GM19025 (cell line): ENCODE results near the gene KRTAP10-5.
"Not testable (repeated sequence)": the region's sequence is repeated elsewhere in the genome, so short reads cannot be mapped to it uniquely, and the experiment has no call there.

Source experiments
- ATAC-seq: cut with Tn5 transposase; IDR thresholded peaks from one replicate; pipeline ENCODE4 v1.9.1; 2021; ENCODE audit warnings: mild to moderate bottlenecking, low read depth, moderate library complexity; ENCODE audit not compliant: unreplicated experiment

The KRTAP10-5 gene

GRCh38 chr21:44592446-44593311, 12.3 kb upstream of the KRTAP10-5 start, which contains the start of gene KRTAP10-6:
KRTAP10-6 (minus strand) TSS chr21:44592505; CDS start chr21:44592484, 21 bp downstream.
- no peak for ATAC-seq

DNA sequence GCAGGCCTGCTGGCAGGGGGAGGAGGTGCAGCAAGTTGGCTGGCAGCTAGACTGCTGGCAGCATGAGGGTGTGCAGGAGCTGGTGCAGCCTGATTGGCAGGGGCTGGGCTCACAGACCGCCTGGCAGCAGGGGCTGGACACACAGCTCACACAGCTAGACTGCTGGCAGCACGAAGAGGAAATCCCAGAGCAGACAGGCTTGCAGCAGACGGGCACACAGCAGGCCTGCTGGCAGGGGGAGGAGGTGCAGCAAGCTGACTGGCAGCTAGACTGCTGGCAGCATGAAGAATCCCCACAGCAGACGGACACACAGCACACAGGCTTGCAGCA, 11.4 kb upstream of the KRTAP10-5 start:
- not testable (repeated sequence) for ATAC-seq

DNA sequence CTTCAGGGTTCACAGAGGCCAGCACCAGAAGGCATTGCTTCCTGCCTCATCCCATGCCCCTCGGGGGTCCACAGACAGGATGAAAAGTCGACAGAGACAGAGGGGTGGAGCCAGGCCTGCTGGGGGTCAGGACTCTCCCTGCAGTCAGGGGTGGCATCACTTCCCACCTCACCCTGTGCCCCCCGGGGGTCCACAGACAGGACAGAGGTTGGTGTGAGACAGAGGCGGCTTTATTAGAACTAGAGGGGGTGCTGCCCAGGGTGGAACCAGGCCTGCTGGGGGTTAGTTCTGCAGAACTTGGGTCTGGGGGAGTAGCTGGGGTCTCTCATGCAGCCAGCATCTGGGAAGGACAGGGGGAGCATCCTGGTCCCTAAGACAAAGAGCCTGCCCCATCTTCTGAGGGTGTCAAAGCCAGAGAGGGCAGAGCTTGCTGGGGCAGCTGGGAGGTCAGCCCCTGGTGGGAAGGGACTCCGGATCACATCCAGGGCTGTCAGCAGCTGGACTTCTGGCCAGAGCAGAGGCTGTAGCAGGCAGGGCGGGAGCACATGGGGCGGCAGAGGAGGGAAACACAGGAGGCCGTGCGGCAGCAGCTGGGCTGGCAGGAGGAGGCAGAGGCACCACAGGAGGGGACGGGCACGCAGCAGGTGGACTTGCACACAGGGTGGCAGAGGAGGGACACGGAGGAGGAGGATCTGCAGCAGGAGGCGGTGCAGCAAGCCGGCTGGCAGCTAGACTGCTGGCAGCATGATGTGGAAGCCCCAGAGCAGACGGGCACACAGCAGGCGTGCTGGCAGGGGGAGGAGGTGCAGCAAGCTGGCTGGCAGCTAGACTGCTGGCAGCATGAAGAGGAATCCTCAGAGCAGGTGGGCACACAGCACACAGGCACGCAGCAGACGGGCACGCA, 10.7 kb upstream of the KRTAP10-5 start:
- ATAC-seq: not testable (repeated sequence)

GRCh38 chr21:44590311-44590721, 9.9 kb upstream of the KRTAP10-5 start:
- ATAC-seq: no peak

DNA sequence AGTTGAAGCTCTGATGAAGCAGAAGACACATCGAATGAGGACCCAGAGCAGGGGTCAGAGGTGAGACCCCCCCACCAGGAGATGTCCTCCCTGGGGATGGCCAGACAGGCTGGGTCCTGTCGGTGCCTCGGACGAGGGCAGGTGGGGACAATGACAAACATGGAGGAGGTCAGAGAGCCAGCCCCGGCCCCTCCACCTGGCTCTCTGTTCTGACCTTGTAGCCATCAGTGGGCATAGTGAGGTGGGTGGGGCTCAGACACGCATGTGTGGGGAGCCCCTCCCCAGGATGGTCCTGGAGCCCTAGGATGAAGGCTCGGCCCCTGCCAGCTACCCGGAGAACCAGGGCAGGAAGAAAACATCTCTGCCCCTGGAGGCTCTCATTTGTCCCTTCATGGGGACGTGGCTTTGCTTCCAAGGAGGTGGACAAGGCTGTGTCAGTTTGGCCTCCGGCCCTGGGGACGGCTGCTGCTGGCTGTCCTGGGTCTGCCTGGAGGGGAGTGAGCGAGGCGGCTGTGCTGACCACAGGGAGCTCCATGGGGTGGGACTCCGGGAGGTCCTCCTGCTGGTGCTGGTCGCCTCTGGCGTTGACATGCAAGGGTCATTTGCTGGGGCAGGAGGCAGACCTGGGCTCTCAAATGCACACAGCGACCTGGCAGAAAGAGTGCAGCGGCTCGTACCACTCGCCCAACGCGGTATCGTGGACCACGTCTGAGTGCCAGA, 9.3 kb upstream of the KRTAP10-5 start:
- no peak for ATAC-seq

GRCh38 chr21:44589094-44589493, 8.7 kb upstream of the KRTAP10-5 start:
- ATAC-seq: no peak

- ATAC-seq: no peak
These were observed 5.5 kb upstream of the KRTAP10-5 start for GRCh38 chr21:44585892-44586291.

DNA sequence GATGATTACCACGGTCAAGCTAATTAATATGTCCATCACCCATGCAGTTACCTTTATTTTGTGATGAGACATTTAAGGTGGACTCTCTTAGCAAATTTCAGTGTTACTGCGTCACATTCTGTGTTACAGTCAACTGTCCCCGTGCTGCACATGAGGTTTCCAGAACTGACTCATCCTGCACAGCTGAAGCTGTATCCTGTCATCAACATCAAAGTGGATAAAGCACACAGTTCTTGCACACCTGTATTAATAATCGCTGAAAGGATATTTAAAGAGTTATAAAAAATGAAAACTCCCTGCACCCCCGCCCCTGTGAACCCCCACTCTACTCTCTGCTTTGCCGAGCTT, 3.4 kb upstream of the KRTAP10-5 start:
- ATAC-seq: no peak

GRCh38 chr21:44583089-44583799, 2.8 kb upstream of the KRTAP10-5 start:
- no peak for ATAC-seq

DNA sequence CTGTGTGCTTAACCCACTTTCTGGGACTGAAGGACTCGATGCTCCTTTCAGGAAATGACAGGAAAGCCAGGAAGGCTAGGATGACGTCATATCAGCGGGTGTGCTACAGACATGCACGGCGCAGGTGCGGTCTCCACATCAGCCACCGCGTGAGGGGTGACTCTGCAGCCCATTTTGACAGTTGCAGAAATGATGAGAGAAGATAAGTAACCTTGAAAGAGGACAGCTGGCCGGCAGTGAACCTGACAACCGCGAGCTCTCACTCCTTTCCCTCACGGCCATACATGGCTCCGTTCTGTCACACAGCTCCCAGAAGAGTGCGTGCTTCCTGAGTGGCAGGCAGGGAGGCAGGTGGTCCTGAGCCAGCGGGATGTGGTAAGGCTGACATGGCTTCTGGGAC, 1.7 kb upstream of the KRTAP10-5 start:
- ATAC-seq: no peak

GRCh38 chr21:44581158-44581557, 754 bp upstream of the KRTAP10-5 start:
- ATAC-seq: no peak

- ATAC-seq: no peak
These were observed 615 bp downstream of the KRTAP10-5 start for GRCh38 chr21:44579833-44580144.

GRCh38 chr21:44579056-44579832, 1.2 kb downstream of the KRTAP10-5 start:
- no peak for ATAC-seq

- ATAC-seq: no peak
These were observed 1.9 kb downstream of the KRTAP10-5 start for GRCh38 chr21:44578371-44579055.

DNA sequence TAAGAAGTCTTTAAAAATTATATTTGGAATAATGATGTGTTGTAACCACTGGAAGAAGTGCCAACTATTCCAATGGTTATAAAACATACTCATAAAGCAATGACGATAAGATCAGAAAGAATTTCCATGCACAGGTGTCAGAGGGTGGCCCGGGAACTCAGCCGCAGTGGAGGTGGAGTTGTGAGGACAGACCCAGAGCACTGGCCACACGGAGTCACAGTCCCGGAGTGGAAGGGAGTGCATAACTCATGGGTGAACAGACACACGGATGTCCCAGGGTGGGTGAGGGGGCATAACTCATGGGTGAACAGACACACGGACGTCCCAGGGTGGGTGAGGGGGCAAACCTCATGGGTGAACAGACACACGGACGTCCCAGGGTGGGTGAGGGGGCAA, 4.4 kb downstream of the KRTAP10-5 start:
- no peak for ATAC-seq

- no peak for ATAC-seq
These were observed 4.9 kb downstream of the KRTAP10-5 start for GRCh38 chr21:44575307-44576024.

GRCh38 chr21:44574457-44575306, 5.7 kb downstream of the KRTAP10-5 start:
- ATAC-seq: no peak
